MCF 10A (cell line): ENCODE measurements around the gene RPS15. TPM values are rescaled to one million over a fixed set of nuclear protein-coding genes. Genes with fewer than 3 reads are reported as not detected.

Experiments
- BruUV-seq: library from RNA; stranded (reverse); fragments of 400-500 nt; replicated peaks from 2 replicates; lab custom pipeline; 2021; lab: Mats Ljungman, UMichigan
- CTCF ChIA-PET: fragments of 300-600 bp; sonication (Branson Sonifier 250); formaldehyde crosslinking; extraction: SDS; loops from one replicate; lab custom pipeline; 2021; ENCODE audit warnings: antibody characterized with exemption, inconsistent platforms; lab: Yijun Ruan, JAX
- POLR2A ChIA-PET: fragments of 300-600, 350-650 bp; sonication (Branson Sonifier 250); formaldehyde crosslinking; extraction: SDS; loops from one replicate; lab custom pipeline; 2020; ENCODE audit warnings: antibody characterized with exemption, inconsistent platforms; lab: Yijun Ruan, JAX
- DNase-seq: peaks from one replicate; pipeline ENCODE4 v3.0.0-alpha.2; 2018; ENCODE audit not compliant: unreplicated experiment
- H3K27ac Mint-ChIP-seq: one replicate; pipeline ENCODE4 v1.8.0; 2022; ENCODE audit warnings: mild to moderate bottlenecking, low read depth, mixed read lengths; ENCODE audit not compliant: unreplicated experiment
- H3K27me3 Mint-ChIP-seq: one replicate; pipeline ENCODE4 v1.8.0; 2022; ENCODE audit warnings: mixed read lengths; ENCODE audit not compliant: insufficient read depth, unreplicated experiment
- H3K36me3 Mint-ChIP-seq: one replicate; pipeline ENCODE4 v1.8.0; 2022; ENCODE audit warnings: mild to moderate bottlenecking, moderate library complexity, mixed read lengths; ENCODE audit not compliant: insufficient read depth, unreplicated experiment
- H3K4me1 Mint-ChIP-seq: one replicate; pipeline ENCODE4 v1.8.0; 2022; ENCODE audit warnings: mixed read lengths; ENCODE audit not compliant: insufficient read depth, unreplicated experiment
- H3K4me3 Mint-ChIP-seq: one replicate; pipeline ENCODE4 v1.8.0; 2022; ENCODE audit warnings: mild to moderate bottlenecking, moderate library complexity, mixed read lengths; ENCODE audit not compliant: unreplicated experiment
- H3K9me3 Mint-ChIP-seq: one replicate; pipeline ENCODE4 v1.8.0; 2022; ENCODE audit warnings: mixed read lengths; ENCODE audit not compliant: unreplicated experiment
- intact Hi-C: fragments of 100-400 bp; cut with micrococcal nuclease; formaldehyde crosslinking; loops from 2 replicates; pipeline ENCODE4 v1.14.1; 2022
- total RNA-seq: library from RNA; stranded (reverse); gene quantifications from 2 replicates; pipeline ENCODE4 v1.2.3, GENCODE V29; 2022
- TF ChIP-seq, protein P1 (sequence below): fragments of 200-600 bp; IDR thresholded peaks from one replicate; pipeline ENCODE4 v1.8.0; 2022; ENCODE audit warnings: antibody characterized with exemption, mild to moderate bottlenecking; ENCODE audit not compliant: unreplicated experiment

RPS15 gene
- total RNA-seq, 1 experiment from 2014 or later = 1,168 TPM

DNA sequence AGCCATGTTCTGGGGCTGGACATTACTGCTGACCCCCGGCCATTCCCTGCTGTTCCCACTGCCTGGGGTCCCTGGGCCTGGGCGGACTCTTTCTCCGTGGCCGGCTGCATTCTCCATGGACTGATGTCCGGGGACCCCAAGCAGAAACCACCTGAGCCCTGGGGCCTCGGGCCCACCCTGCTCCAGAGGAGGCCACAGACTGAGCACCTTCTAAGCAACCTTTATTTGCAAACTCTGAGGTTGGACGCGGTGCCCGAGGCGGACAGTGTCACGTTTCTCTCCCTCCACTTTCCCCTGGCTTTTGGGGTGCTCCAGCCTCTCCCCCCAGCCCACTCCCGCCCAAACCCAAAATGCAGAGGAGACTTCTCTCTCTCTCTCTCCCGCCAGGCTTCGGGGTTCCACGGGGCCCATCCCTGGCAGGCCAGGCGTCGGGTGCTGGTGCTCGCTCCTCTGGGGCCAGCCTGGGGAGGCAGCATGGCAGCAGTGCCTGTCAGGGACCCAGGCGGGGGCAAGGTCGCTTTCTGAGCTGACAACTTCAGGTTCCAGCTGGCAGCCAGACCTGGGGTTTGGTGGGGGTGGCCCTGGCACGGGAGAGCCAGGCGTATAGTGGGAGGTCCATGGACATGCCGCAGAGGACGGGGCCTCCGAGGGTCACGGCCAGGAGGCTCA, 43.2 kb downstream of the RPS15 start:
- TF ChIP-seq, protein P1, sequence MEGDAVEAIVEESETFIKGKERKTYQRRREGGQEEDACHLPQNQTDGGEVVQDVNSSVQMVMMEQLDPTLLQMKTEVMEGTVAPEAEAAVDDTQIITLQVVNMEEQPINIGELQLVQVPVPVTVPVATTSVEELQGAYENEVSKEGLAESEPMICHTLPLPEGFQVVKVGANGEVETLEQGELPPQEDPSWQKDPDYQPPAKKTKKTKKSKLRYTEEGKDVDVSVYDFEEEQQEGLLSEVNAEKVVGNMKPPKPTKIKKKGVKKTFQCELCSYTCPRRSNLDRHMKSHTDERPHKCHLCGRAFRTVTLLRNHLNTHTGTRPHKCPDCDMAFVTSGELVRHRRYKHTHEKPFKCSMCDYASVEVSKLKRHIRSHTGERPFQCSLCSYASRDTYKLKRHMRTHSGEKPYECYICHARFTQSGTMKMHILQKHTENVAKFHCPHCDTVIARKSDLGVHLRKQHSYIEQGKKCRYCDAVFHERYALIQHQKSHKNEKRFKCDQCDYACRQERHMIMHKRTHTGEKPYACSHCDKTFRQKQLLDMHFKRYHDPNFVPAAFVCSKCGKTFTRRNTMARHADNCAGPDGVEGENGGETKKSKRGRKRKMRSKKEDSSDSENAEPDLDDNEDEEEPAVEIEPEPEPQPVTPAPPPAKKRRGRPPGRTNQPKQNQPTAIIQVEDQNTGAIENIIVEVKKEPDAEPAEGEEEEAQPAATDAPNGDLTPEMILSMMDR = no peak
- CTCF ChIA-PET = no interaction called here
- Mint-ChIP-seq H3K9me3 (no peaks in the 10 kb centered on the region), H3K4me3 (no peak overlapping the region), H3K4me1 (peaks cover 10% of the 10 kb centered on the region), H3K27ac (no peak overlapping the region), H3K27me3 (no peaks in the 10 kb centered on the region), H3K36me3 (peaks cover 21% of the 10 kb centered on the region)
- POLR2A ChIA-PET = no interaction called here
- BruUV-seq = no TSS peak
- intact Hi-C loops = no loop called here
- no peak for DNase-seq

DNA sequence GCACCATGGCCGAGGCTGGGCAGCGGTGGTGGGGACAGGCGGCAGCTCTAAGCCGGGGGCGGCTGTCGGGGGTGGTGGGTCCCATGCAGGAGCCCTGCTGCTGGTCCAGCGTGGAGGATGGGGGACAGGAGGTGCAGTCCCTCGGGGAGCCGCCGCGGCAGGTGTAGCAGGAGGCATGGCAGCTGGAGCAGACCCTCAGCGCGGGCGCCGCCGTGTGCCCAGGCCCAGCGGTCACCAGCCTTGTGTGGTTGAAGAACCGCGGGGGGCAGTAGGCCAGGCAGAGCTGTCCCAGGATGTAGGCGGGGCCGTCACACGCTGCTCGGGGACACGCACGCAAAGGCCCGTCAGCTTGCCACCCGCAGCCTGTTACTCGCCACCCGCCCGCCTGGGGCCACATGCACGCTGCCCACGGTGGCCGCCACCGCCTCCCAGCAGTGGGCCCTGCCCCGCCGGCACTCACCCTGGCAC, 43.7 kb downstream of the RPS15 start:
- CTCF ChIA-PET = interaction anchor here (0.5 kb wide), 1 partner anchor 17 kb away, joined by 3 read pairs; no protein-coding TSS in a partner anchor
- H3K27ac Mint-ChIP-seq = no peak overlapping the region
- TF ChIP-seq, protein P1 = no peak
- no TSS peak for BruUV-seq
- intact Hi-C loops = no loop called here
- no peaks in the 10 kb centered on the region for H3K9me3 Mint-ChIP-seq
- no peak for DNase-seq
- H3K27me3 Mint-ChIP-seq = no peaks in the 10 kb centered on the region
- H3K36me3 Mint-ChIP-seq = peaks cover 16% of the 10 kb centered on the region
- H3K4me1 Mint-ChIP-seq = peaks cover 10% of the 10 kb centered on the region
- no peak overlapping the region for H3K4me3 Mint-ChIP-seq
- POLR2A ChIA-PET = no interaction called here

DNA sequence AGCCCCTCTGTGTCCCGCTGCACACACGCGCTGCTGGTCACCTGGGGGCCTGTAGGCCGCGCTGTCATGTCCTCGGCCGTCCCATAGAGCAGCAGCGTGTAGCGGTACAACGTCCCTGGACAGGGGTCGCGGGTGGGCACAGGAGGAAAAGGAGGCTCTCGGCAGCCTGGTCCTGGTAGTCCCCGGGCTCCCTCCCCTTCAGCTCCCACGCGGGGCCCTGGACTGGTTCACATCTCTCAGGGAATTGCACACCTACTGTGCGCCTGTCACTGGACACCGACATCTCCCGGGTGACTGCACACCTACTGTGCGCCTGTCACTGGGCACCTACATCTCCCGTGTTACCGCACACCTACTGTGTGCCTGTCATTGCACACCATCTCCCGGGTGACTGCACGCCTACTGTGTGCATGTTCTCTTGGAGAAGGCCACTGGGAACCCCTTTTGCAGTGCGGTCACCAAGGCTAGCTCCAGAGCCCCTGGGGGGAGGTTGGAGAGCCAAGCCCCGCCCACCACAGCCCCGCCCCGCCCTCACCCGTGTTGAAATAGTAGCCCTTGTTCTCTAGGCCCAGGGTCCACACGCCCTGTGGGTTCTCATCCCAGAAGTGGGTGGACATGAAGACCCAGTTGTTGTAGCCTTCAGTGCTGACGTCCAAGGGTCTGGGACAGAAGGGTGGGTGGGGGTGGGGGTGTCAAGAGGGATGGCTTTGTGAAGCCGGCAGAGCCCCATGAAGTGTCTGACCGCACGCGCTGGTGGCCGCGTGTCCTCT, 44.4 kb downstream of the RPS15 start:
- POLR2A ChIA-PET = no interaction called here
- Mint-ChIP-seq H3K4me1 (peaks cover 6% of the 10 kb centered on the region), H3K27ac (no peak overlapping the region), H3K36me3 (peaks cover 10% of the 10 kb centered on the region), H3K4me3 (no peak overlapping the region), H3K27me3 (no peaks in the 10 kb centered on the region), H3K9me3 (no peaks in the 10 kb centered on the region)
- intact Hi-C loops = no loop called here
- no peak for DNase-seq
- CTCF ChIA-PET = interaction anchor here (0.5 kb wide), 1 partner anchor 17 kb away, joined by 3 read pairs; no protein-coding TSS in a partner anchor
- TF ChIP-seq, protein P1 = no peak
- no TSS peak for BruUV-seq
